Panc1 (cell line): Measurements from ENCODE around the gene B4GALT6. TPM values are rescaled to one million over a fixed set of nuclear protein-coding genes. Genes with fewer than 3 reads are reported as not detected.

ENCODE experiments used
- ATAC-seq: fragments of 200-7000 bp; cut with Tn5 transposase; 2 replicates; pipeline ENCODE4 v1.9.1; 2020; ENCODE audit warnings: mild to moderate bottlenecking, moderate library complexity
- BruUV-seq: library from RNA; stranded (reverse); fragments of 400-500 nt; replicated peaks from 2 replicates; lab custom pipeline; 2021; lab: Mats Ljungman, UMichigan
- CTCF ChIA-PET: fragments of 300-600 bp; sonication (Branson Sonifier 250); formaldehyde crosslinking; loops from one replicate; lab custom pipeline; 2022; ENCODE audit warnings: antibody characterized with exemption; lab: Charles Lee
- POLR2A ChIA-PET: fragments of 300-600 bp; sonication (Branson Sonifier 250); formaldehyde crosslinking; loops from one replicate; lab custom pipeline; 2022; ENCODE audit warnings: antibody characterized with exemption; lab: Charles Lee
- DNase-seq: peaks from one replicate; pipeline ENCODE4 v3.0.0-alpha.2; 2010; ENCODE audit warnings: low read depth, low spot score
- H3K27ac ChIP-seq: 2 replicates; pipeline ENCODE4 v1.5.1; 2011; ENCODE audit warnings: mild to moderate bottlenecking, low read length, inconsistent platforms
- H3K27me3 ChIP-seq: fragments of 200-500 bp; sonication (Bioruptor generic); 2 replicates; pipeline ENCODE4 v1.6.0; 2014; ENCODE audit warnings: low read length, inconsistent platforms; ENCODE audit not compliant: control insufficient read depth, insufficient read depth
- H3K36me3 ChIP-seq: fragments of 200-500 bp; sonication (Bioruptor generic); 2 replicates; pipeline ENCODE4 v1.5.1; 2014; ENCODE audit warnings: inconsistent platforms, mild to moderate bottlenecking, low read length, moderate library complexity; ENCODE audit not compliant: control insufficient read depth, insufficient read depth
- H3K4me1 ChIP-seq: 2 replicates; pipeline ENCODE4 v1.5.1; 2011; ENCODE audit warnings: inconsistent platforms, mild to moderate bottlenecking, low read length, moderate library complexity; ENCODE audit not compliant: control insufficient read depth, insufficient read depth
- H3K4me3 ChIP-seq, 2 experiments: 2 replicates each; pipeline ENCODE4 v1.5.1; 2011 to 2012; ENCODE audit warnings: low read depth in 2 of 2, low read length in 2 of 2, mild to moderate bottlenecking in 2 of 2, inconsistent platforms in 1 of 2, moderate library complexity in 1 of 2
- H3K9me3 ChIP-seq: fragments of 200-500 bp; sonication (Bioruptor generic); 2 replicates; pipeline ENCODE4 v1.5.1; 2014; ENCODE audit warnings: low read depth, mild to moderate bottlenecking, inconsistent platforms, low read length, moderate library complexity; ENCODE audit not compliant: control insufficient read depth, insufficient read depth
- POLR2AphosphoS5 ChIP-seq: IDR thresholded peaks from 2 replicates; pipeline ENCODE4 v1.6.1; 2012; ENCODE audit warnings: mild to moderate bottlenecking, low read depth, low read length, moderate library complexity
- SIN3A ChIP-seq: IDR thresholded peaks from 2 replicates; pipeline ENCODE4 v1.6.1; 2012; ENCODE audit warnings: low read depth, mild to moderate bottlenecking, low read length, moderate library complexity, borderline replicate concordance; ENCODE audit not compliant: insufficient read depth
- TCF7L2 ChIP-seq: IDR thresholded peaks from 2 replicates; pipeline ENCODE4 v1.6.1; 2011; ENCODE audit warnings: mild to moderate bottlenecking, low read depth, low read length, inconsistent platforms
- in situ Hi-C: cut with HindIII; loops from 2 replicates; pipeline ENCODE4 v1.10.0; 2016; ENCODE audit warnings: low sequenced_read_pairs, low pct_unique_long_range_greater_than_20kb
- intact Hi-C: fragments of 100-400 bp; cut with micrococcal nuclease; formaldehyde crosslinking; loops from one replicate; pipeline ENCODE4 v1.10.0; 2022; ENCODE audit not compliant: unreplicated experiment
- total RNA-seq: library from RNA; stranded (reverse); gene quantifications from one replicate; pipeline ENCODE4 v1.2.1, GENCODE V29; 2021; ENCODE audit not compliant: unreplicated experiment
- TF ChIP-seq, protein P1 (sequence below), 2 experiments: IDR thresholded peaks; 2 replicates each; pipeline ENCODE4 v1.6.1; 2011 to 2012; ENCODE audit warnings: low read depth in 2 of 2, control low read depth in 1 of 2, low read length in 1 of 2, mild to moderate bottlenecking in 1 of 2, moderate library complexity in 1 of 2; ENCODE audit not compliant: insufficient read depth in 1 of 2
- TF ChIP-seq, protein P2 (sequence below): fragments of 450-650 bp; IDR thresholded peaks from 2 replicates; pipeline ENCODE4 v1.5.1; 2017; ENCODE audit warnings: mild to moderate bottlenecking

The B4GALT6 gene
- total RNA-seq, 1 experiment from 2014 or later: 36.3 TPM

DNA sequence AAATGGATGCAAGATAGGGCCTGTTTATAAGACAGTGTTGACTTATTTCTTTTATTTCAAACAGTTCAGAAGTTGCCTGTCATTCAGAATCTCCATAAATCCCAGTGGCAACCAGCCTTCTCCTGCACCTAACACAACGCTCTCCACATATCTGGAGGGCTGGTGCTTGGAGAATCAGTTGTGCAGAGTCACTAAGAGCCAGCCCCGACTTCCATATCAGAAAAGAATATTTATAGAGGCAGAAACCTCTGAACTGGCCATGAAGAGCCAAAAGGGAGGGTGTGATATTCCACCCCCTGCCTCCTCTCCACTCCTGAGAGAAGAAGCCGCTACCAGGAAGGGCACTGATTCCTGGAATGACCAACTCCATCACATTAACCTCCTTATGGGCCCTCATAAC lies 34.0 kb upstream of the B4GALT6 start:
- in situ Hi-C loops (no loop called here), intact Hi-C loops (no loop called here)
- H3K27ac ChIP-seq: no peak overlapping the region
- TF ChIP-seq, protein P1, sequence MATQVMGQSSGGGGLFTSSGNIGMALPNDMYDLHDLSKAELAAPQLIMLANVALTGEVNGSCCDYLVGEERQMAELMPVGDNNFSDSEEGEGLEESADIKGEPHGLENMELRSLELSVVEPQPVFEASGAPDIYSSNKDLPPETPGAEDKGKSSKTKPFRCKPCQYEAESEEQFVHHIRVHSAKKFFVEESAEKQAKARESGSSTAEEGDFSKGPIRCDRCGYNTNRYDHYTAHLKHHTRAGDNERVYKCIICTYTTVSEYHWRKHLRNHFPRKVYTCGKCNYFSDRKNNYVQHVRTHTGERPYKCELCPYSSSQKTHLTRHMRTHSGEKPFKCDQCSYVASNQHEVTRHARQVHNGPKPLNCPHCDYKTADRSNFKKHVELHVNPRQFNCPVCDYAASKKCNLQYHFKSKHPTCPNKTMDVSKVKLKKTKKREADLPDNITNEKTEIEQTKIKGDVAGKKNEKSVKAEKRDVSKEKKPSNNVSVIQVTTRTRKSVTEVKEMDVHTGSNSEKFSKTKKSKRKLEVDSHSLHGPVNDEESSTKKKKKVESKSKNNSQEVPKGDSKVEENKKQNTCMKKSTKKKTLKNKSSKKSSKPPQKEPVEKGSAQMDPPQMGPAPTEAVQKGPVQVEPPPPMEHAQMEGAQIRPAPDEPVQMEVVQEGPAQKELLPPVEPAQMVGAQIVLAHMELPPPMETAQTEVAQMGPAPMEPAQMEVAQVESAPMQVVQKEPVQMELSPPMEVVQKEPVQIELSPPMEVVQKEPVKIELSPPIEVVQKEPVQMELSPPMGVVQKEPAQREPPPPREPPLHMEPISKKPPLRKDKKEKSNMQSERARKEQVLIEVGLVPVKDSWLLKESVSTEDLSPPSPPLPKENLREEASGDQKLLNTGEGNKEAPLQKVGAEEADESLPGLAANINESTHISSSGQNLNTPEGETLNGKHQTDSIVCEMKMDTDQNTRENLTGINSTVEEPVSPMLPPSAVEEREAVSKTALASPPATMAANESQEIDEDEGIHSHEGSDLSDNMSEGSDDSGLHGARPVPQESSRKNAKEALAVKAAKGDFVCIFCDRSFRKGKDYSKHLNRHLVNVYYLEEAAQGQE (IDR thresholded peaks at IDR 0.05; ENCODE audit: insufficient read depth in 1 of 2, low read depth in 2 of 2, low read length in 1 of 2): no peak
- TF ChIP-seq, protein P2, sequence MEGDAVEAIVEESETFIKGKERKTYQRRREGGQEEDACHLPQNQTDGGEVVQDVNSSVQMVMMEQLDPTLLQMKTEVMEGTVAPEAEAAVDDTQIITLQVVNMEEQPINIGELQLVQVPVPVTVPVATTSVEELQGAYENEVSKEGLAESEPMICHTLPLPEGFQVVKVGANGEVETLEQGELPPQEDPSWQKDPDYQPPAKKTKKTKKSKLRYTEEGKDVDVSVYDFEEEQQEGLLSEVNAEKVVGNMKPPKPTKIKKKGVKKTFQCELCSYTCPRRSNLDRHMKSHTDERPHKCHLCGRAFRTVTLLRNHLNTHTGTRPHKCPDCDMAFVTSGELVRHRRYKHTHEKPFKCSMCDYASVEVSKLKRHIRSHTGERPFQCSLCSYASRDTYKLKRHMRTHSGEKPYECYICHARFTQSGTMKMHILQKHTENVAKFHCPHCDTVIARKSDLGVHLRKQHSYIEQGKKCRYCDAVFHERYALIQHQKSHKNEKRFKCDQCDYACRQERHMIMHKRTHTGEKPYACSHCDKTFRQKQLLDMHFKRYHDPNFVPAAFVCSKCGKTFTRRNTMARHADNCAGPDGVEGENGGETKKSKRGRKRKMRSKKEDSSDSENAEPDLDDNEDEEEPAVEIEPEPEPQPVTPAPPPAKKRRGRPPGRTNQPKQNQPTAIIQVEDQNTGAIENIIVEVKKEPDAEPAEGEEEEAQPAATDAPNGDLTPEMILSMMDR: no peak
- no peak for TF ChIP-seq TCF7L2
- TF ChIP-seq POLR2AphosphoS5: no peak
- TF ChIP-seq SIN3A: no peak
- no peaks in the 10 kb centered on the region for H3K9me3 ChIP-seq
- H3K36me3 ChIP-seq: no peaks in the 10 kb centered on the region
- no peaks in the 10 kb centered on the region for H3K27me3 ChIP-seq
- ATAC-seq (no peak), DNase-seq (no peak)
- BruUV-seq: no TSS peak
- H3K4me1 ChIP-seq: no peaks in the 10 kb centered on the region; the same call in 1 of the 2 replicates
- no peak overlapping the region for H3K4me3 ChIP-seq
- CTCF ChIA-PET: interaction anchor here (0.6 kb wide), 1 partner anchor 138 kb away, joined by 3 read pairs; no protein-coding TSS in a partner anchor
- POLR2A ChIA-PET: no interaction called here

GRCh38 chr18:31716362-31716761 lies 32.0 kb upstream of the B4GALT6 start:
- POLR2A ChIA-PET: no interaction called here
- no TSS peak for BruUV-seq
- H3K27me3 ChIP-seq: no peaks in the 10 kb centered on the region
- H3K9me3 ChIP-seq: no peaks in the 10 kb centered on the region
- no peaks in the 10 kb centered on the region for H3K36me3 ChIP-seq
- CTCF ChIA-PET: no interaction called here
- DNase-seq: no peak
- no peak overlapping the region for H3K27ac ChIP-seq
- TF ChIP-seq, protein P1 (IDR thresholded peaks at IDR 0.05; ENCODE audit: insufficient read depth in 1 of 2, low read depth in 2 of 2, low read length in 1 of 2): no peak
- TF ChIP-seq SIN3A: no peak
- in situ Hi-C loops (no loop called here), intact Hi-C loops (no loop called here)
- H3K4me3 ChIP-seq: no peak overlapping the region
- no peaks in the 10 kb centered on the region for H3K4me1 ChIP-seq
- no peak for ATAC-seq
